Activated naive CD4-positive, alpha-beta T cell (primary cell): Measurements from ENCODE around the gene PRR20A.
"Not testable (repeated sequence)": the region's sequence is repeated elsewhere in the genome, so short reads cannot be mapped to it uniquely, and the experiment has no call there.

Source experiments
- DNase-seq, 4 experiments: peaks; one replicate each; lab custom pipeline; 2025; lab: John Stamatoyannopoulos, UW

PRR20A gene

DNA sequence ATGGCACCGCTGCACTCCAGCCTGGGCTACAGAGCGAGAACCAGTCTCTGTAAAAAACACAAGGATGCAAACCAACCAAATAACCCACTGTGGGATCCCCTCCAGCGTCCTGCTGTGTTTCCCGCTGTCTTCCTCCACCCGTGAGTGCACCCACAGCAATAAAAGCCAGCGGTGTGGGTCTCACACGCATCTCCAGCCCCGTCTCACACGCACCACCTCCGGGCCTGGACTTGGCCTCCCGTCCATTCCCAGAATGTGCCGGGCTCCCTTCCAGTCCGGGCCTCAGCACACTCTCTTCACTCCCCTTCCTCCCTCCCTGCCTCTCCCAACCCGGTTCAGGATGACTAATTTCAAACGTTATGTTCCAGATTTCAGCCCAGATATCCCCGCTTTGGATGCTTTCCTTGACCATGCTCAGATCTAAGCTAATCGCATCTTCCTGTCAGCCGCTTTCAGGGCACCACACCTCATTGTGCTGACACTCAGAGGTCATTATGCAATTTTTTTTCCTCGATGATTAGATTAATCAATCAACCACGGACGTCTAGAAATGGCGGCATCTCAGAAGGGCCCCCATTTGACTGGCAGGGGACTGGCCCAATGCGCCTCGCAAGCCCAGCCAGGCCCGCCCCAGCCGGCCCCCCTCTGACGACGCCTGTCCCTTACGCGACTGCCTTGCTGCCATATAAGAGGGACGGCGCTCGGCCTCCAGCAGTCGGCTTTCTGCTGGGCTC lies at the start of gene PRR20A:
Gene PRR20A (plus strand): TSS at position 684 of the 734 bp plus-strand sequence. CDS start 387 bp downstream, outside the sequence.
- not testable (repeated sequence) for DNase-seq

DNA sequence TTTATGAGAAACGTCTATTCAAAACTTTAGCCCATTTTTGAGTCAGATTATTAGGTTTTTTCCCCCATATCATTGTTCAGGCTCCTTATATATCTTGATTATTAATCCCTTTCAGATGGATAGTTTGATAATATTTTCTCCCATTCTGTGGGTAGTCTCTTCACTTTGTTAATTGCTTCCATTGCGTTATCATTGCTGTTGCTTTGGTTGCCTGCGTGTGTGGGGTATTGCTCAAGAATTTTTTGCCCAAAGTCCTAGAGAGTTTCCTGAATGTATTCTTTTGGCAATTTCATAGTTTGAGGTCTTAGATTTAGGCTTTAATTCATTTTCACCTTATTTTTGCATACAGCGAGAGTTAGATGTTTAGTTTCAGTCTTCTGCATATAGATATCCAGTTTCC lies 25.8 kb upstream of the PRR20A start:
- no peak for DNase-seq

DNA sequence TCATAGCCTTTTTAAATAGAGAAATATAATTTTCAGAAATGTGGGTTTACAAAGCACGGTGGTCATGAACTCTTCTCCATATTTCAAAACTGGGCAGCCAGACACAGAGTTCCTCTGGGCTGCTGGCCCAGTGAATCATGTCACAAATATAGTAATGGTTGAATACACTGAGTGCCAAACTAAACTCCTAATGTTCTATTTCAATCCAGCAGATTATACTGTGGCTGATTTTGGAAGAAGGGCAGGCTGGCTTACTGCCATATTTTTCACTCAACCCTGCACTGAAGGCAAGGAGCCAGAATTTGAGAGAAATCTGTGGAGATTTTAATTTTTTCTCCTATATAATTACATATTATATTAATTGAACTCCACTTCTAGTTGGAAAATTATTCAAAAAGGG lies 17.0 kb upstream of the PRR20A start:
- no peak for DNase-seq

DNA sequence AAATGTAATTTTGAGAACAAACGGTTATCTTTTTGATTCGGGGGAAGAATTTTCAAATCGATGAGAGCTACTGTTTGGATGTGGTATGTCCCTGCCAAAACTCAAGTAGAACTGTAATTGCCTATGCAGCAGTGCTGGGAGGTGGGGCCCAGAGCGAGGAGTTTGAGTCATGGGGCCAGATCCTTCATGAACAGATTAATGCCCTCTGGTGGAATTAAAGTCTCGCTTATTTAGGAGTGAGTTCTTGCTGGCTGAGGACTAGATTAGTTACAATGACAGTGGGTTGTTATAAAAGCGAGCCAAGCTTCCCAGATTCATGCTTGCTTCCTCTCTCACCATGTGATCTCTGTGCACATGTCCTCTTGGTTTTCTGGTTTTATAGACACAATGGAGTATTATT lies 11.8 kb upstream of the PRR20A start:
- DNase-seq, result no peak

DNA sequence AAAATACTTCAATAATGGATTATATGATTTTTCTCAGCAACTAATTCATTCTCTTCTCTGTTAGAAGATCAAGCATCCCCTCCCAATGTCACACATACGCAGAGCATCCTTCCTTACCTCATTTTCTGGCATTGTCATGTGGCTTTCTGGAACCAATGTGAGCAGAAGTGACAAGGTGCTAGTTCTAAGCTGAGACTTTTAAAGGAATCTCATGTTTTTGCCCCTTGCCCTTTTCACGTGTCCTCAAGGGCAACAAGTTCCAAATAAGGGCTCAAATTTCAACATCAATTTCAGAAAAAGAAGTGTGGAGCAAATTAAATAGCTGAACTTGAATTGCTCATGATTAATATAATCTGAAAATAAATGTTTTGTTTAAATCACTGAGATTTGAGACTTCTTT lies 4.6 kb upstream of the PRR20A start:
- no peak for DNase-seq

DNA sequence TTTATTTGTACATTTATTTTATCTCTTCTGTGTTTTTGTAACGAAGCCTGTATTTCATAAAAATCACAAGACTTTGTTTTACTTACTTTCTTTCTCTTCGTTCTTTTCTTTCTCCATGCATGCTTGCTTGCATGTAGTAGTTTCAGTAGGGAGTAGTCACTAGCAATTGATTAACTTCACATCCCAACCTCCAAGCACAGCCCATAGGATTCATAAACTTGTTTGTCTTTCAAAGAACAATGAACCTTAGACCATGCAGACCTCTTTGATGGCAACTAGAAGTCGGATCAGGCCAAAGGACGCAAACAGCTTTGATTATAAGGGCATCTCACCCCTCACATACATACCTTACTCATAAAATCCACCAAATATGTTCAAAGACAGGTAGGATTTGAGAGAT lies 3.1 kb upstream of the PRR20A start:
- DNase-seq, result no peak

DNA sequence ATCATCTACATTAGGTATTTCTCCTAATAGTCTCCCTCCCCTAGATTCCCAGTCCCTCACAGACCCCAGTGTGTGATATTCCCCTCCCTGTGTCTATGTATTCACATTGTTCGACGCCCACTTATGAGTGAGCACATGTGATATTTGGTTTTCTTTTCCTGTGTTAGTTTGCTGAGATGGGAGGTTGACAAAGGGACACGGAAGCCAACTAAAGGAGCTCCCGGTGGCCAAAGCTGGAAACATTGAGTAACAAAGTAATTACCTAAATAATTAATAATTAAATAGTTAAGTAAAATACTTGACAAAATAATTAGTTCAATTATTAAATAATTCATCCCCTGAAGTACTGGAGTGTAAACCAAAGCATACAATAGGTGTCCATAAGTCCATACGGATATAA lies 1.7 kb upstream of the PRR20A start:
- DNase-seq, result no peak

DNA sequence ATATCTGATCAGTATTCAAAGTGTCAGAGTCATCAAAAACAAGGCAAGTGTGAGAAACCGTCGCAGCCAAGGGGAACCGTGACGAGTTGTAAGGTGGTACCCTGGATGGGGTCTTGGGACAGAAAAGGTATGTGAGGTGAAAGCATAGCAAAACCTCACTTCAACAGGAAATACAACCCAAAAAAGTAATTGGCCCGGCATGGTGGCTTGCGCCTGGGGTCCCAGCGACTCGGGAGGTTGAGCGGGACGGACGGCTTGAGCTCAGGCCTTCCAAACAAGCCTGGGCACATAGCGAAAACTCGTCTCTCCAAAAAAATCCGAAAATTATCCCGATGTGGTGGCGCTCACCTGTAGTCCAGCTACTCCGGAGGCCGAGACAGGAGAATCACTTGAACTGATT lies 937 bp upstream of the PRR20A start:
- DNase-seq, result not testable (repeated sequence)

DNA sequence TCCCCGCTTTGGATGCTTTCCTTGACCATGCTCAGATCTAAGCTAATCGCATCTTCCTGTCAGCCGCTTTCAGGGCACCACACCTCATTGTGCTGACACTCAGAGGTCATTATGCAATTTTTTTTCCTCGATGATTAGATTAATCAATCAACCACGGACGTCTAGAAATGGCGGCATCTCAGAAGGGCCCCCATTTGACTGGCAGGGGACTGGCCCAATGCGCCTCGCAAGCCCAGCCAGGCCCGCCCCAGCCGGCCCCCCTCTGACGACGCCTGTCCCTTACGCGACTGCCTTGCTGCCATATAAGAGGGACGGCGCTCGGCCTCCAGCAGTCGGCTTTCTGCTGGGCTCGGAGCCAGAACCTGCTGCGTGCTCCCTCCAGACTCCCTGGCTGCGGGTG lies 6.5 kb downstream of the PRR20A start, which contains the start of gene PRR20B:
Gene PRR20B (plus strand): TSS at position 301 of the 400 bp plus-strand sequence. CDS start 387 bp downstream, outside the sequence.
- DNase-seq, result not testable (repeated sequence)

DNA sequence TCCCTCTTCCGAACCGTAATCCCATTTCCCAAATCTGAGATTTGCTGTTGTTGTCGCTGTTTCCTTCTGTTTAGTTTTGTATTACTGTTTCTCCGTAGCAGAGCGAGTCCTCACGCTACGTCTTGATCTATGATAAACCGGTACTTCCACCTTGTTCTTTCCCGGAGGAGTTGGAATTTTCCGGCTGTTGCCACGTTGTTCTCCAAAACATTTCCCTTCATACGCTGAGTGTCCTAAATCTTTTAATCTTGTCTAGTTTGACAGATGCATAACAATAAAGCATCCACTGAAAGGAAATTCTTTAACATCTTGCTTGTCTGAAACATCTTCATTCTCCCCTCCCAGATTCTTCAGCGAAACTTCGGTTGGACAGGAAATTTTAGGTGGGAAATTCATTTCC lies 7.4 kb downstream of the PRR20A start:
- not testable (repeated sequence) for DNase-seq

DNA sequence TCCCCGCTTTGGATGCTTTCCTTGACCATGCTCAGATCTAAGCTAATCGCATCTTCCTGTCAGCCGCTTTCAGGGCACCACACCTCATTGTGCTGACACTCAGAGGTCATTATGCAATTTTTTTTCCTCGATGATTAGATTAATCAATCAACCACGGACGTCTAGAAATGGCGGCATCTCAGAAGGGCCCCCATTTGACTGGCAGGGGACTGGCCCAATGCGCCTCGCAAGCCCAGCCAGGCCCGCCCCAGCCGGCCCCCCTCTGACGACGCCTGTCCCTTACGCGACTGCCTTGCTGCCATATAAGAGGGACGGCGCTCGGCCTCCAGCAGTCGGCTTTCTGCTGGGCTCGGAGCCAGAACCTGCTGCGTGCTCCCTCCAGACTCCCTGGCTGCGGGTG lies 13.0 kb downstream of the PRR20A start, which contains the start of gene PRR20C:
Gene PRR20C (plus strand): TSS at position 301 of the 400 bp plus-strand sequence. CDS start 387 bp downstream, outside the sequence.
- DNase-seq, result not testable (repeated sequence)

DNA sequence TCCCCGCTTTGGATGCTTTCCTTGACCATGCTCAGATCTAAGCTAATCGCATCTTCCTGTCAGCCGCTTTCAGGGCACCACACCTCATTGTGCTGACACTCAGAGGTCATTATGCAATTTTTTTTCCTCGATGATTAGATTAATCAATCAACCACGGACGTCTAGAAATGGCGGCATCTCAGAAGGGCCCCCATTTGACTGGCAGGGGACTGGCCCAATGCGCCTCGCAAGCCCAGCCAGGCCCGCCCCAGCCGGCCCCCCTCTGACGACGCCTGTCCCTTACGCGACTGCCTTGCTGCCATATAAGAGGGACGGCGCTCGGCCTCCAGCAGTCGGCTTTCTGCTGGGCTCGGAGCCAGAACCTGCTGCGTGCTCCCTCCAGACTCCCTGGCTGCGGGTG lies 19.6 kb downstream of the PRR20A start, which contains the start of gene PRR20D:
Gene PRR20D (plus strand): TSS at position 301 of the 400 bp plus-strand sequence. CDS start 387 bp downstream, outside the sequence.
- not testable (repeated sequence) for DNase-seq

DNA sequence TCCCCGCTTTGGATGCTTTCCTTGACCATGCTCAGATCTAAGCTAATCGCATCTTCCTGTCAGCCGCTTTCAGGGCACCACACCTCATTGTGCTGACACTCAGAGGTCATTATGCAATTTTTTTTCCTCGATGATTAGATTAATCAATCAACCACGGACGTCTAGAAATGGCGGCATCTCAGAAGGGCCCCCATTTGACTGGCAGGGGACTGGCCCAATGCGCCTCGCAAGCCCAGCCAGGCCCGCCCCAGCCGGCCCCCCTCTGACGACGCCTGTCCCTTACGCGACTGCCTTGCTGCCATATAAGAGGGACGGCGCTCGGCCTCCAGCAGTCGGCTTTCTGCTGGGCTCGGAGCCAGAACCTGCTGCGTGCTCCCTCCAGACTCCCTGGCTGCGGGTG lies 26.2 kb downstream of the PRR20A start, which contains the start of gene PRR20E:
Gene PRR20E (plus strand): TSS at position 301 of the 400 bp plus-strand sequence. CDS start 387 bp downstream, outside the sequence.
- DNase-seq, result not testable (repeated sequence)

DNA sequence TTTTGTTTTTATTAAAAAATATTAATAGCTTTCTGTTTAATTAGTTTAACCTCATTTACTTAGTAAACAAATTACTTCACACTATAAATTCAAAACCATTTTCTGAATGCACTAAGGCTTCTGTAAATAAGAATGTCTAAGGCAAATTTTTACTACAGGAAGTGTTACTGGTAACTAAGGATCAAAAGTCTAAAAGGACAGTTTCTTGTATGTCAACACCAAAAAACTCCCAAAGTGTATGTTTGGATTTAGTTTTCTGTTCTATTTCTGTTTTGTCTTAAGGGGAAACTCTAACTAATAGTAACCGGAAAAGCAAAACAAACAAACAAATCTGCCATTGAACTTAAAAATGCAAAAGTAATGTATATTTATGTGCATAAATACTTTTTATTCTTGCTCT lies 50.9 kb downstream of the PRR20A start:
- no peak for DNase-seq
